GM19351 (cell line): ENCODE results near the gene COX10.
"Not testable (repeated sequence)": the region's sequence is repeated elsewhere in the genome, so short reads cannot be mapped to it uniquely, and the experiment has no call there.

Experiments
- ATAC-seq: cut with Tn5 transposase; IDR thresholded peaks from one replicate; pipeline ENCODE4 v1.9.1; 2021; ENCODE audit warnings: mild to moderate bottlenecking, moderate library complexity; ENCODE audit not compliant: unreplicated experiment

Gene COX10

DNA sequence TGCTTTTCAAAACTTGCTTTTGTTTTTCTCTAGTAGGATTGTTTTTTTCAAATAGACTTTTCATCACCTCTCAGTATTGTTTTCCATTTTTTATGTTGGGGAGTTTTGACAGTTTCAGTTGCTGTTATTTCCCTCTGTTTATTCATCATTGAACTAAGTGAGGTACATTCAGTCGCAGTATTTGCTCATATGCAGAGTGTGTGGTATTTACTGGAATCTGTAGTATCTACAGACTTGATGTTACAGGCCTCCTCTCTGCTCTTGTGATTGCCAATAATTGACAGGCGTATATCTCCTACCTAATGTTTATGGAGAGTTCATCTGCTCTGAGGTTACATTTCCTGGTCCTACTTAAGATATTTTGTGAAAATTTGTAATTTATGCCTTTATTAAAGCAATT is 49.6 kb downstream of the COX10 start:
- peak; percentile 89 for ATAC-seq

DNA sequence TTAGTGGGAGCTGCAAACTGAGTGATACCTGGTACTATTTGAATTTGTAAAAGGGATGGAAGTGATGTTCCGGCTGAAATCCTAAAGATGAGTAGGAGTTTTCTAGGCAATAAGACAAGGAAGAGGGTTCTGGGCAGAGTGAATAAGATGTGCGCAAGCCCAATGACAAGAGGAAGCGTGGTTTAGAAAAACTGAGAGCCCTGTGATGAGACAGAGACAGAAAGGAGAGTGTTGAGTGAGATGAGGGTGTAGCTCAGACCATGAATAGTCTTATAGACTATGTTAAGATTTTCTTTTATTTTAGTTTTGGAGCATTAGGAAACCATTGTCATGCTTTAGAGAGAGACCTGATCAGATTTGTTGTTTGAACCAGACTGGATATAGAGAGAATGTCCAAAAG is 50.2 kb downstream of the COX10 start:
- no peak for ATAC-seq

DNA sequence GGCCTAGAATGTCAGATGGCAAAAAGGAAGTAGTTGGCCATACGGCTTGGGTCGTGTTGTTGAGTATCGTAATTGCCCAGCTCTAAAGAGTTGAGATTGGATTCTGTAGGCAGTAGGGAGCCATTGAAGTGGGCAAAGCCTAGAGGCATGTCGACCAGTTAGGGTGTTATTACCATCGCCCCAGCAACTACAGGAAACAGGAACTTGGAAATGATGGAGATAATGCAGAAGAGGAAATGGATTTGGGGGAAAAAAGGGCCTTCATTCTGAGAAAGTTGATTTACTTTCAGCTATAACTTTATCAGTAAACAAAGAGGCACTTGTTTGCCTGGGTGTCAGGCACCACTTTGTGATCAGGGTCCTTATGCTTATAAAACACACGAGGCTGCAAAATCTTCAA is 52.6 kb downstream of the COX10 start:
- ATAC-seq = no peak

DNA sequence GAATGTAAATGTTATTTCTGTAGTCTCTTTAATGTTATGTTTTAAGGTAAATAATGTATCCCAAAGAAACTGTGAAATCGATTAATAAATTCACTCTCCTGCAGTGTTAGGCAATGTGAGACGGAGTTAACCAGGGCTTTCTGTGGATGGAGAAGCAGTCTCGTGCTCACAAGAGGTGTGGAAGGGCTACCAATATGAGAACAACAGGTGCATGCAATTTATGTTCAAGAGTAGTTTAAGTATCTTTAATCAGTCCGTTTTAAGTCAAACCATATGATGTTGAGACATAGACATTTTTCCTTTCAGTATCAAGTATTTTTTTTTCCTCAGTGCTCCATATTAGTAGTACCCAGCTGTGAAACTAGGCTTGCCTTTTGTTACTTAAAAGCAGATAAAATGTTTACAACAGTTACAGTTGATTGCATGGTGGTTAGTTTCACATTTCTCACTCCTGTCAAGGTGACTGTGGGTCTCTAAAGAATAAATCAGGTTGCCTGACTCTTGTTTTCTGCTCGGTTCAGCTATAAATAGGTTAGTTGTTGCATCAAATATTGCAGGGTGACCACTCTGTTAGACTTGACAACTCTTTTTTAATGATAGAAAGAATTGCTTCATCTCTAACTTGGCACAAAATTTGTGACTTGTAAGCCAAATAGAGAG is 54.4 kb downstream of the COX10 start:
- ATAC-seq = peak; percentile 48

DNA sequence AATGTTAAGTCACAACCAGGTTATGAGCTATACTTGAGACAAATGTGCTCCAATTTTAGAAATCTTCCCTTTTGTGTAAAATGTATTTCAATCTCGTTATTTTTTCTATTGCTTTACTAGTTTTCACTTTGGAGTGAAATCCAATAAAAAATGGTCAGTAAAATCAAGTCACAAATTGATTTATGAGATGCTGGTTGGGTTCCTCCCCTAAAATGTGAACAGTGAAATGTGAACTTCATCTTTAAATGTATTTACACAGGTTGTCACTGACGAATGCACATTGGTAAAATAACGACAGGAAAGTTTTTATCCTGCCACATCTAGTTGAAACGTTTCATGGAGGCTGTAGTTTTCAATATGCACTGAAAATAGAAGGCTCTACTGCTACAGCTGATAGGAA is 55.5 kb downstream of the COX10 start:
- no peak for ATAC-seq

DNA sequence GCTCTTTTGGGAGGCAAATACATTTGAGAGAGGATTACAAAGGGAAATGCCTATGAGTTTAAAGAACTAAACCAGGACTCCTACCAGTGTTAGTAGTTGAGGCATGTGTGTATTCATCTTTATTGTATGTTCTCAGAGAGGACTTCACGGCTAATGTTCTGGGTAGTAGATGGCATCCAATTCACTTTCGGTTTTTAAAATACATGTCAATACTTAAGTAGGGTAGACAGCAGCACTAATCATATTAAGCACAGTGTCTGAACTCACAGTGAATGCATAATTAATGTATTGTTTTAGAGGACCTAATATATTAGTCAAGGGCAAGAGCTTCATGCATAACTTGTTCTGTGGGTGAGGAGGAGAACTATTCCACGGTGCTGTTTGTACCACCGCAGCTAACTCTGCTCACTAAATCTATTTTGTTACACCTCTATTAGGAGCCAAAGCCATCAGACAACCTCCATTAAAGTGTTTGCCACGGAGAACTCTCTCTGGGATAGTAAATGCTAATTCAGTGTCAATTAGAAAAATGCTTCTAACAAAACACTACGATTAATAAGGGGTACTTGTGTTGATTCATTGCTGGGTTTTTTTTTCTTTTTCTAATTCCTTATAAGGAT is 56.3 kb downstream of the COX10 start:
- no peak for ATAC-seq

DNA sequence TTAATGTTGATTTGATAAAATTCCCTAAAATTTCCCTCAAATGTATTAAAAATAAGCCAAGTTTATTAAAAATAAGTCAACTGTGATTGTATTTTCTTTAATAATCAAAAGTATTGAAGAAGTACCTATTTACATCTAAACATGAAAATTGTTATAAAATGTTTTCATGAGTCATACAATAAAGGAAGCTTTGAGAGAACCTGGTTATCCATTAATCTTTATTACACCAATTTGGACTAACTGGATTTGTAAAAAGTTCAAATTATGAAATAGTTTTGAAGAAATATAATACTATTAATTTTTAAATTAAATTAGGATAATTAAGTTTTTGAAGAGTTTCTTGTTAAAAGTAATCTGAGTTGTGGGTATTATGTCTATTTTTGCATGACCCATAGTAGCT is 63.8 kb downstream of the COX10 start:
- no peak for ATAC-seq

DNA sequence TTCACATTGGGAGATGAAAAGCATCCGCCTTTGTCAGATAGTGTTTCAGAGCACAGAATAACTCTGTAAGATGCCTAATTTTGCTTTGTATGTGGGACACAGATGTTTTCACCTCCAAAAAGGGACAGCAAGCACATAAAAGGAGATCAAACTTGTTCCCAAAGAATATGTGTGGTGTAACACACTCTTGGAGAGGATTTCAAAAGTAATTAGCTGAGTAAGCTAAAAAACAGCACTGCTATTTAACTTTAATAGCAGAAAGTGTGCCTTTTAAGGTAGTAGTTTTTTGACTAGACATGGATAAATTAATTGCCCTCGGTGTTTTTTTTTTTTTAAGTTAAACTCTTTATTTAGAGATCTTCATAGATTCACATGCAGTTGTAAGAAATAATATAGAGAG is 65.2 kb downstream of the COX10 start:
- no peak for ATAC-seq

DNA sequence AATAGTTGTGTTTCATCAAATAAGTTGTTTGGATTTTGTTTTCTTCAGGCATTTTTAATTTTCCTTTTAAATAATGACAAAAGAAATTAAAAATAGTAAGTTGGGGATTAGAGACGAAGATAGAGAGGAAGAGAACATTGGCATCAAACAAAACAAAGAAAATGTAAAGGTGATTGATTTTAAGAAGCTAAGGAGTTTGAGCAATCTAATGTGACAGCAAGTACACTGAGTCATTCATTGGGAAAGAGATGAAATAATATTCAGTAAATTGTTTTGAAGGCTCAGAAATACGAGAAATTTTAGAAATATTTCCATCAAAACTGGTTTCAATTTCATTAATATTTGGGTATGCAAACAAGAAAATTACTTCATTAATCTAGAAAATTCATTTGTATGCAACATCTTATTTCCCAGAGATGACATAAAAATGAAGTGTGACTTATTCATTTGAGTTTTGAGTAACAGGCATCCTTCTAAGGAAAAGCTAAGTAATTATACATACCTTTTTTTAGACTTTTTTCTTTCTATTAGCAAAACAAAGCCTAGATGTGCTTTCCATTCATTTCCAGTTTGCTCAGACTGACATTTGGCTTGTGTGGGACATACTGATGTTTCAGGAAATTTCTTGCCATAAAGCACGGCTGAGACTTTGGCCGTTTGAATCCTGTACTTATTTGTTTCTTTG is 66.7 kb downstream of the COX10 start:
- no peak for ATAC-seq

DNA sequence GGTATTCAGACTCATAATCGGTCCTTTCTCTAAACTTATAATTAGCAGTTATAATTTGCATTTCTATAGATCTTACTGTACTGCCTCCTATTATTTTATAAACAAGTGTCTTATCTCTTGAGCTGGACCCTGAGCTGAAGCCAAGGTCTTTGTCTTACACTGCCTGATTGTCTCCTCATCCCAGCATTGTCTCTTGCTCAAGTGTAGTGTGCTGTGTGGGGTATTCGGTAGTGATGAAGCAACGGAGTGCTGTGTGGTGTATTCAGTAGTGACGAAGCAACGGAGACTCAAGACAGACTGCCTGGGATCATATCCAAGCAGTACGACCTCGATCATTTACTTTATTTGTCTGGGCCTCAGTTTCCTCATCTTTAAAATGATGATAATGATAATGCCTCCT is 69.3 kb downstream of the COX10 start:
- ATAC-seq = no peak

DNA sequence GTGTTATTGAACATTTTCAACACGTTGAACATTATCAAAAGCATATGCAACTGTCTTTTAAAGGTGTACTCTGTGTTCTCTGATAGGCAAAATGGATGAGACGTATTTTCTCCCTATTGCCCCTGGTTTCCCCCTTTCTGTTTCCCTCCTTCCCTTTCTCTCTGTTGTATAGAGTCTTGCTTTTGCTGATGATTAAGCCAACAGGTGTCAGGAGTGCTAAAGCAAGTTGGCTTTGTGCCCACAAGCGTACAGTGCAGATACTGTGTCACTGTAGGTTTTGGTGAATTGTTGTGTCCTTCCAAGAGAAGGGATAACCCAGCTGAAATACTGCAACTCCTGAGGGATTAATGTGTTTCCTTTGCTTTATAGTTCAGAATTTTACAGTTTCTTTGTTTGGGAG is 74.4 kb downstream of the COX10 start:
- ATAC-seq = no peak

DNA sequence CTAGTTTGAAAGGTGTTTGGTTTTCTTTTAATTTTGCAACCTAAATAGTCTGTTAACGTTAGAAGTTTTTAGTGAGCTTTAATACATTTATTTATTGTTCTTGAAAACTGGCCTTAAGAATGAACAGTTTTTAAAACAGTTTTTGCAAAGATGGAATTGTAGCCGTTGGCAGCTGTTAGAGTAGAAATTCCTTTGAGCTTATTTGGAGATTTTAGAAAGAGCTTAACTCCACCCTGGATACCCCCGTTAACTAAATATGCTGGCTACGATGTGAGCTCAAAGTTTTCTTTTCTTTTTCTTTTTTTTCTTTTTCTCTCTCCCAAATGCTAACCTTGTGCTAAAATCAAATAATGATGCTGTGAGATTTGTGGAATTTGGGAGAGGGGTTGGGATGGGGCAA is 75.2 kb downstream of the COX10 start:
- no peak for ATAC-seq

DNA sequence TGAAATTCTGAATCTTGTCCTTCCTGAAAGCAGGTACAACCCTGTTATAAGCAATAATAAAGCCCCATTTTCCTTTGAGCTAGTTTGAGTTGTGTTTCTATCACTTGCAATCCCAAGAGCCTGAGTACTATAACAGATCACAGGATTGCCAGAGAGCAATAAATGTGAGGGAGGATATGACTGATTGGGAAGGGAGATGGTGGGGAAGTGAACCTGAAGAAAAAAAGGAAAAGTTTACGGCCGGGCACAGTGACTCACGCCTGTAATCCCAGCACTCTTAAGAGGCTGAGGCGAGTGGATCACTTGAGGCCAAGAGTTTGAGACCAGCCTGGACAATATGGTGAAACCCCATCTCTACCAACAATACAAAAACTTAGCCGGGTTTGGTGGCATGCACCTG is 80.4 kb downstream of the COX10 start:
- ATAC-seq = no peak

DNA sequence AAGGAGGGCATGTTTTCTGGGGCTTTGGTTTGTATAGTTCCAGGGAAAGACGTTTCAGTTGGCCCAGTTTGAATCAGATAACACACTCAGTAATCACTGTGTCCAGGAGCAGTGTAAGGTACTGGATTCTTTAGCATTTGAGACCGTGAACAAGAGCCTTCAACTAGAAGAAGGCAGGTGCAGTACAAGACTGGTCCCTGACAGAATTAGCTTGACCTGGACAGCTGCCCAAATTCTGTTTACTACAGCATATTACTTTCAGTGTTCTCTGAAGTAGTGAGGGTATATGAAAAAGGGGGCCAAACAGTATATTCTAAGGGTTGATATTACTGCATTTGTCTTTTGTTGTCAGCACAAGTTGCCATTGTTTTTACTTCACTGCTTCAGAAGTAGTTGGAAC is 81.3 kb downstream of the COX10 start:
- no peak for ATAC-seq

DNA sequence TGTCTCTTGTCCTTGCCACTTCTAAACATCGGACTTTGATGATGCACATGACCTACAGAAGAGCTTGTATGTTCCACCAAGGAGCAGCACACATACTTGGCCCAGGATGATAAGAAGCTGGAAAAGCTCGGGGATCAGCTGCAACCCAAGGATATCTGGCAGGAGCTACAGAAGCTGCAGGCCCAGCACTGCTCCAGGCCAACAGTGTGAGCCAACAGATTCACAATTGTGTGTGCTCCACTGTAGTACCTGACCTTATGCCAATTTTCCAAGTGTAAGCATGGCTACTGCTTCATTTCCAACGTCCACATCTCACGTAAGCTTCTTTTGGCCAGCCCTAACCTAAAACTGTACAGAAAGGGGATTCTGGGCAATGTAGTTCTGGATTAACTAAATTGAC is 83.4 kb downstream of the COX10 start:
- ATAC-seq = no peak

DNA sequence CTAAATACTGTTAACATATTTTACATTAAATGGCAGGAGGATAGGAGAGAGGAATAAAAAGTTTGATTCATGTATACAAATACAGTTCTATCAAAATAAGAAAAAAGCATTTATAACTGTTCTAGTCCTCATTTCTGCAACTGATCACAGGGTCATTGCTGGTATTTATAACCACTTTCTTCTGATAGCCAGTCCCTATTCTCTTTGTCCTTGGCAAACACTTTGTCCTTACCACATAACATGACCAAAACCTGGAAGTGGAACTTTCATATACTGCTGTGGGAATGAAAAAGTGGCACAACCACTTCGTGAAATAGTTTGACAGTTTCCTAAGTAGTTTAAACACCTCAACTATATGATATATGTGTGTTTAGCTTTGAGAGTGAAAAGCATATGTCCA is 84.1 kb downstream of the COX10 start:
- ATAC-seq = no peak

DNA sequence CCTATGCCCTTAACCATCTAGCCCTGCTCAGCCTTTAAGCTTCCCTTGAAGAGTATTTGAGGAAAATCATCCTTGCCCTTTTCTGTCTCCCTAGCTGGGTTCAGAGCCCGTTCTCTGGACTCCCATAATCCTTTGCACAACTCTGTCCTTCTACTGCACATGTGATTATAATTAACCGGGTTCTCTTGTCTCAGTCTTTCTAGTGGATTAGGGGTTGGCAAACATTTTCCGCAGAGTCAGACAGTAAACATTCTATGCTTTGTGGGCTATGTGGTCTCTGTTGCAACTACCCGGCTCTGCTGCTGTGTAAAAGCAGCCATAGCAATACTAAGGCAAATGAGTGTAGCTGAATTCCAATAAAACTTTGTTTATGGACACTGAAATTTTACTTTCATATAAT is 87.4 kb downstream of the COX10 start:
- ATAC-seq = no peak

DNA sequence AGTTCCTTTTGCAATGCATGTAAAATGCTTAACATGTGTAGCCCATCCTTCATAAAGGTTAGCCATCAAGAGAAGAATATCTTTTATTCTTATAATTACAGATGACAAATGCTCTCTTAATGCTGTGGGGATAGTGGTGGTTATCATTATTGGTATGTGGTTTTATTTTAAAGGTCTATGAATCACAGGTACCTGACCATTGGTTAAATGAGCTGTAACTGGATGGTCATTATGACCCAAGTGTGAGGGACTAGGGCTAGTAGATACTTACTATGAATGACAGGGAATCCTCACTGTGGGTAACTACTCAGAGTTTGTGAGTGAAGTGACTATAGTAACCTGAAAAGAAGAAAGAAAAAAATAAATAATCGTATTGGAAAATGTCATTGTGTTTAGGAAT is 88.5 kb downstream of the COX10 start:
- no peak for ATAC-seq

DNA sequence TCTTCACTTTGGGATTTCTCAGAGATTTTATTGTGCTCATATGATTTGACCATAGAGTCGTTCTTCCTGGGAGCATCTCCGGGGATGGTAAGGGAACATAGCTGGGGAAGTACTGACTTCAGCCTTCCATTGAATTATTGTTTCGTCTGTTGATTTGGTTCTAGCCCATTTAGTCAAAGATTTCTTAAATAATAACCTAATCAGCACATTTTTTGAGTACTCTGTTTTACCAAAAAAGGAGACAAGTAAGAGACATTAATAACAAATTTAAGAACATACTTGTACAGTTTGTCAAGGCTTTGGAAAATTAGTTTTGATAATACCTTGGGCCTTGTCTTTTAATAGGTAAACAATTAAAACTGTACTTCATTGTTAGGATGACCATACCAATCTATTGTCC is 89.4 kb downstream of the COX10 start:
- ATAC-seq = no peak

DNA sequence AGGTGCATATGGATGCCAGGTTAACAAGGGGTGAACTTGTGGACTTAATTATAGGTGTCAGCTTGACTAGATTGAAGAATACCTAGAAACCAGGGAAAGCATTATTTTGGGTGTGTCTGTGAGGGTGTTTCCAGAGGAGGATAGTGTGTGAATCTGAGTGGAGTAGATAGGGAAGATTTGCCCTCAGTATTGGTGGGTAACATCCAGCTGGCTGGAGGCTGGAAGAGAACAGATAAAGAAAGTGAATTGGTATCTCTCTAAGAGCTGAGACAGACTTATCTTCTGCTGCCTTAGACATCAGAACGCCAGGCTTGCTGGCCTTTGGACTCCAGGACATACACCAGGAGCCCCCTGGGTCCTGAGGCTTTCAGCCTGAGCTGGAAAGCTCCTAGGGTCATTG is 92.1 kb downstream of the COX10 start:
- ATAC-seq = no peak

DNA sequence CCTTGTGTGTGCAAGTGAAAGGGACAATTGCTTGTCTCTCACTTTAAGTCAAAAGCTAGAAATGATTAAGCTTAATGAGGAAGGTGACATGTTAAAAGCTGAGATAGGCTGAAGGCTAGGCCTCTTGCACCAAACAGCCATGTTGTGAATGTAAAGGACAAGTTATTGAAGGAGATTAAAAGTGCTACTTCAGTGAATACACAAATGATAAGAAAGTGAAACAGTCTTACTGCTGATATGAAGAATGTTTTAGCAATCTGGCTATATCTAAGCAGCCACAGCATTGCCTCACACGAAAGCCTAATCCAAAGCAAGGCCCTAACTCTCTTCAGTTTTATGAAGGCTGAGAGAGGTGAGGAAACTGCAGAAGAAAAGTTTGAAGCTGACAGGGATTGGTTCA is 96.3 kb downstream of the COX10 start:
- no peak for ATAC-seq

DNA sequence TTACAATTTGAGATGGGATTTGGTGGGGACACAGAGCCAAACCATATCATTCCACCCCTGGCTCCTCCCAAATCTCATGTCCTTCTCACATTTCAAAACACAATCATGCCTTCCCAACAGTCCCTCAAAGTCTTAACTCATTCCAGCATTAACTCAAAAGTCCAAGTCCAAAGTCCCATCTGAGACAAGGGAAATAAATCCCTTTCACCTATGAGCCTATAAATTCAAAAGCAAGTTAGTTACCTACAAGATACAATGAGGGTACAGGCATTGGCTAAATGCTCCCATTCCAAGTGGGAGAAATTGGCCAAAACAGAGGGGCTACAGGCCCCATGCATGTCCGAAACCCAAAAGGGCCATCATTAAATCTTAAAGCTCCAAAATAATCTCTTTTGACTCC is 98.5 kb downstream of the COX10 start:
- not testable (repeated sequence) for ATAC-seq

DNA sequence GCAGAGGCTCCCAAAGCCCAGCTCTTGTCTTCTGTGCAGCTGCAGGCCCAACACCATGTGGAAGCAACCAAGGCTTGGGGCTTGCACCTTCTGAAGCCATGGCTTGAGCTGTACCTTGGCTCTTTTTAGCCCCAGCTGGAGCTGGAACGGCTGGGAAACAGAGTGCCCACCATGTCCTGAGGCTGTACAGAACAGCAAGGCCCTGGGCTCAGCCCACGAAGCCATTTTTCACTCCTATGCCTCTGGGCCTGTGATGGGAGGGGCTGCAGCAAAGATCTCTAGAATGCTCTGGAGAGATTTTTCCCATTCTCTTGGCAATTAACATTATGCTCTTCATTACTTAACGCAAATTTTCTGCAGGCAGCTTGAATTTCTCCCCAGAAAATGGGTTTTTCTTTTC is 99.3 kb downstream of the COX10 start:
- no peak for ATAC-seq
